BJ (cell line): ENCODE results near the gene TMEM108. TPM values are rescaled to one million over a fixed set of nuclear protein-coding genes. Genes with fewer than 3 reads are reported as not detected.

Experiments used
- CTCF ChIA-PET: fragments of 350-600 bp; formaldehyde crosslinking; extraction: SDS; loops from one replicate; lab custom pipeline; 2021; ENCODE audit warnings: antibody characterized with exemption, inconsistent platforms; lab: Yijun Ruan, JAX
- POLR2A ChIA-PET: fragments of 300-600 bp; sonication (Branson Sonifier 250); formaldehyde crosslinking; extraction: SDS; loops from one replicate; lab custom pipeline; 2021; ENCODE audit warnings: antibody characterized with exemption; lab: Charles Lee
- DNase-seq: peaks from one replicate; pipeline ENCODE4 v3.0.0-alpha.2; 2011; ENCODE audit warnings: low read depth
- H3K27me3 ChIP-seq: 2 replicates; pipeline ENCODE4 v1.6.0; 2011; ENCODE audit warnings: low read length; ENCODE audit not compliant: control insufficient read depth, insufficient read depth
- H3K36me3 ChIP-seq: 2 replicates; pipeline ENCODE4 v1.5.1; 2011; ENCODE audit warnings: low read length; ENCODE audit not compliant: control insufficient read depth, insufficient read depth
- H3K4me3 ChIP-seq: 2 replicates; pipeline ENCODE4 v1.5.1; 2011; ENCODE audit warnings: low read depth, mild to moderate bottlenecking, control low read depth, low read length
- polyA plus RNA-seq: library from polyadenylated mRNA; depleted of rRNA; stranded (reverse); fragments of >200 nt; gene quantifications from 2 replicates; pipeline ENCODE4 v1.2.3, GENCODE V29; 2011
- TF ChIP-seq, protein P1 (sequence below): IDR thresholded peaks from 2 replicates; pipeline ENCODE4 v1.5.1; 2011; ENCODE audit warnings: low read depth, mild to moderate bottlenecking, control low read depth, inconsistent platforms, low read length, moderate library complexity; ENCODE audit not compliant: insufficient read depth

The TMEM108 gene
- polyA plus RNA-seq, 1 experiment = not detected

DNA sequence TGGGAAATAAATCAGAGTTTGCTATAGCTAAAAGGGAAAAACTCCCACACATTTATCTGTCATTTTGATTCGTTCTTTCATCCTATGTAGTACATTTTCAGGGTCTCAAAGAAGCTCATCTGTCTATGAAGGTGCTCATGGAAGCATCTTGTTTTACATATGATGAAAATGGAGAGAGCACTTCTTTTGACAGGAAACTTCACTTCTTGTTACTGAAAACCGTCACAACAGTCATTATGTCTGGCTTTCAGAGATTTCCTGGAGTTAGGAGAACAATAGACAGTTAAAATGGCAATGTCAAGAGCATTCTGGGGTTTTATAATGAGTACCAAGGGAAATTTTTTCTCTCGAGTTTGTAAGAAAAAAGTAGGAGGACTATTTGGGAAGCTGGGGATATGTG, 83.3 kb downstream of the TMEM108 start:
- ChIA-PET POLR2A (no interaction called here), CTCF (interaction anchor here (1.2 kb wide), 1 partner anchor 80 kb away, joined by 3 read pairs; no protein-coding TSS in a partner anchor)
- Histone ChIP-seq H3K27me3 (no peaks in the 10 kb centered on the region), H3K36me3 (no peaks in the 10 kb centered on the region), H3K4me3 (no peak overlapping the region)
- TF ChIP-seq, protein P1, sequence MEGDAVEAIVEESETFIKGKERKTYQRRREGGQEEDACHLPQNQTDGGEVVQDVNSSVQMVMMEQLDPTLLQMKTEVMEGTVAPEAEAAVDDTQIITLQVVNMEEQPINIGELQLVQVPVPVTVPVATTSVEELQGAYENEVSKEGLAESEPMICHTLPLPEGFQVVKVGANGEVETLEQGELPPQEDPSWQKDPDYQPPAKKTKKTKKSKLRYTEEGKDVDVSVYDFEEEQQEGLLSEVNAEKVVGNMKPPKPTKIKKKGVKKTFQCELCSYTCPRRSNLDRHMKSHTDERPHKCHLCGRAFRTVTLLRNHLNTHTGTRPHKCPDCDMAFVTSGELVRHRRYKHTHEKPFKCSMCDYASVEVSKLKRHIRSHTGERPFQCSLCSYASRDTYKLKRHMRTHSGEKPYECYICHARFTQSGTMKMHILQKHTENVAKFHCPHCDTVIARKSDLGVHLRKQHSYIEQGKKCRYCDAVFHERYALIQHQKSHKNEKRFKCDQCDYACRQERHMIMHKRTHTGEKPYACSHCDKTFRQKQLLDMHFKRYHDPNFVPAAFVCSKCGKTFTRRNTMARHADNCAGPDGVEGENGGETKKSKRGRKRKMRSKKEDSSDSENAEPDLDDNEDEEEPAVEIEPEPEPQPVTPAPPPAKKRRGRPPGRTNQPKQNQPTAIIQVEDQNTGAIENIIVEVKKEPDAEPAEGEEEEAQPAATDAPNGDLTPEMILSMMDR = no peak
- DNase-seq = no peak

DNA sequence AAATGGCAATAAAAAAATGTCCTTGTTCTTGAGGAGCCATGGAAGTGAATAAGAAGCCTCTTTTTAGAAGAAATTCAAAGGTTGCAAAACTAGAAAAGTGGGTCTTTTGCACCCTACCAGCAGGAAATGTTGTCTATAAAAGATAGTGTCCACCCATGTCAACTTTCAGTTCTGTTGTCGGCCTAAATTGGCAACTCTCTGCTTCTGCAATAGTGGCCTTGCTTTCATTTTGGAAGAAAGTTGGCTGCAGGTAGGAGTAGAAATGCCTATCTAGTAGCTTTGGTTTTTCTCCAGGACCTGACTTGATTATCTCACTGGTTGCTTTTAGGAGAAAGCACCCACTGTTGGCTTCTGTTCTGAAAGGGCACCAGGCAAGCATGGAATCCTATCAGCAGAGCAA, 85.4 kb downstream of the TMEM108 start:
- Histone ChIP-seq H3K4me3 (no peak overlapping the region), H3K36me3 (no peaks in the 10 kb centered on the region), H3K27me3 (no peaks in the 10 kb centered on the region)
- DNase-seq = no peak
- POLR2A ChIA-PET = no interaction called here
- TF ChIP-seq, protein P1 = no peak
- CTCF ChIA-PET = interaction anchor here (1.1 kb wide), 1 partner anchor 25 kb away, joined by 4 read pairs; no protein-coding TSS in a partner anchor

DNA sequence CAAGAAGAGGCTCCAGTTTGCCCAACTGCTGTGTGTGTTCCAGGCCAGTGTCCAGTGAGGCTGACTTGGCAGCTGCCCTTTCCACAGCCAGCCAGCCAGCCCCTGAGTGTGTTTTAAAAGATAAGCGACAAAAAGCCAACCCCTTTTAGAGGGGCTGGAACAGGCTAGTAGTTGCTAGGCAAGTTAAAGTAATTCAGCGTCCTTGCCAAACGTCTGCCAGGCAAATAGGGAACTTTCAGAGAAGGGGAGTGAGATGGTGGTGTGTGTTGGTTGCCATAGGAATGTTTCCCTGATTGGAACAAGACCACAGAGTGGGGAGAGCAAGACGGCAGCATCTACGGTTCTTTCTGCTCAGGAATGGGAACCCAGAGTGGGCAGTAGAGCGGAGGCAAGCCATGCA, 86.3 kb downstream of the TMEM108 start:
- Histone ChIP-seq H3K27me3 (no peaks in the 10 kb centered on the region), H3K4me3 (no peak overlapping the region), H3K36me3 (no peaks in the 10 kb centered on the region)
- DNase-seq = no peak
- ChIA-PET POLR2A (no interaction called here), CTCF (interaction anchor here (1.1 kb wide), 1 partner anchor 24 kb away, joined by 4 read pairs; no protein-coding TSS in a partner anchor)
- TF ChIP-seq, protein P1 = no peak

DNA sequence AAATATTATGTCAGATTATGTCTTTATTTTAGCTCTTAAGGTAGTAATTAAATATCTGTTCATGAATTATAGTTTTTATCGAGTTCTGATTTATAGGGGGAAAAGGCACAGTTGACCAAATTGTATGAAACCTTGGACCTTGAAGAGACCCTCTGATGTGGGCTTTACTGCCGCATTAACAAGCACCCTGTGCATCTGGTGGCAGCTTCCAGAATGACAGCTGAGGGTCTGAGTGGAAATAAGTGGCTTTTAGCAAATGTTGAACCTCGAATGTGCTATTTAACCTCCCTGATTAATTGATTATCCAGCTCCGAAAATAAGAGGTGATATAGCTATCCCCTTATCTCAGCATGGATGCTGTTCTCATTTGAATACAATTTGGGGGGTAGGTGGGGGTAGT, 87.0 kb downstream of the TMEM108 start:
- CTCF ChIA-PET = interaction anchor here (1.1 kb wide), 1 partner anchor 10 kb away, joined by 3 read pairs; no protein-coding TSS in a partner anchor
- Histone ChIP-seq H3K27me3 (no peaks in the 10 kb centered on the region), H3K4me3 (no peak overlapping the region), H3K36me3 (no peaks in the 10 kb centered on the region)
- TF ChIP-seq, protein P1 = no peak
- no peak for DNase-seq
- POLR2A ChIA-PET = no interaction called here

DNA sequence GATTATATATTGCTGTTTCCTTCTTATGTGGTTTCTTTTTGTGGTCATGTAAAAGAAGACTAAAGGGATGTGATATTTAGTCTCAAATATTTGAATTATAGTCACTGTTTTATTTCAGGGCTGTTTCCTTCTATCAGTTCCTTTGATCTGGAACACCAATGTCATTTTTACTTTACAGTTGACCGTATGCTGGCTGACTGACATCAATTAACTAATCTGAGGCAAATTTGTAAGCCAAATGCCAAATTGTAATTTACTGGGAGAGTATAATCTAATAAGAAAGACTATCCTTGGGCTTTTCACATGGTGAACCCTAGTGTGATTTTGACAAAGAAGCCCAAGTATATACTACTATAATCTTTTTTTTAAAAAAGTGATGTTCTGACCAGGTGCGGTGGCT, 87.6 kb downstream of the TMEM108 start:
- H3K4me3 ChIP-seq = no peak overlapping the region
- H3K36me3 ChIP-seq = no peaks in the 10 kb centered on the region
- H3K27me3 ChIP-seq = no peaks in the 10 kb centered on the region
- no peak for DNase-seq
- TF ChIP-seq, protein P1 = no peak
- POLR2A ChIA-PET = no interaction called here
- CTCF ChIA-PET = interaction anchor here (1.1 kb wide), 1 partner anchor 10 kb away, joined by 3 read pairs; no protein-coding TSS in a partner anchor
